RWPE2 (cell line): Measurements from ENCODE around the gene CXXC1.

Experiments used
- ATAC-seq: fragments of 200-7000 bp; cut with Tn5 transposase; 3 replicates; pipeline ENCODE4 v1.9.1; 2021; ENCODE audit warnings: low read depth
- DNase-seq: peaks from one replicate; pipeline ENCODE4 v3.0.0-alpha.2; 2020; ENCODE audit warnings: low spot score
- H3K27ac ChIP-seq: fragments of 450-650 bp; 2 replicates; pipeline ENCODE4 v1.5.1; 2017; ENCODE audit warnings: mild to moderate bottlenecking; ENCODE audit not compliant: poor library complexity, severe bottlenecking
- H3K27me3 ChIP-seq: fragments of 250-450 bp; sonication (Bioruptor Pico); 2 replicates; pipeline ENCODE4 v1.5.1; 2021; ENCODE audit warnings: mild to moderate bottlenecking, moderate library complexity; ENCODE audit not compliant: insufficient read depth, poor library complexity, severe bottlenecking
- H3K36me3 ChIP-seq: fragments of 250-450 bp; sonication (Bioruptor Pico); 2 replicates; pipeline ENCODE4 v1.5.1; 2020; ENCODE audit warnings: low read depth, mild to moderate bottlenecking, moderate library complexity
- H3K4me1 ChIP-seq: fragments of 250-450 bp; sonication (Bioruptor Pico); 2 replicates; pipeline ENCODE4 v1.5.1; 2021; ENCODE audit warnings: mild to moderate bottlenecking, moderate library complexity; ENCODE audit not compliant: insufficient read depth, poor library complexity, severe bottlenecking
- H3K4me3 ChIP-seq: fragments of 250-450 bp; sonication (Bioruptor Pico); 2 replicates; pipeline ENCODE4 v1.5.1; 2021; ENCODE audit warnings: mild to moderate bottlenecking, moderate library complexity; ENCODE audit not compliant: severe bottlenecking
- H3K9me3 ChIP-seq: fragments of 250-450 bp; sonication (Bioruptor Pico); 2 replicates; pipeline ENCODE4 v1.5.1; 2021; ENCODE audit warnings: mild to moderate bottlenecking, moderate library complexity; ENCODE audit not compliant: severe bottlenecking
- CTCF ChIP-seq: fragments of 450-650 bp; IDR thresholded peaks from one replicate; pipeline ENCODE4 v1.5.1; 2017; ENCODE audit warnings: mild to moderate bottlenecking, moderate library complexity; ENCODE audit not compliant: poor library complexity, severe bottlenecking

Gene CXXC1

GRCh38 chr18:50272568-50272967 is 14.9 kb downstream of the CXXC1 start:
- no peaks in the 10 kb centered on the region for H3K27me3 ChIP-seq
- no peak for ATAC-seq
- no peak for DNase-seq
- no peak overlapping the region for H3K27ac ChIP-seq
- no peaks in the 10 kb centered on the region for H3K9me3 ChIP-seq
- peaks cover 3% of the 10 kb centered on the region for H3K4me1 ChIP-seq
- no peak for TF ChIP-seq CTCF
- H3K4me3 ChIP-seq = no peak overlapping the region
- H3K36me3 ChIP-seq = peaks cover 85% of the 10 kb centered on the region

- no peak overlapping the region for H3K4me3 ChIP-seq
- no peaks in the 10 kb centered on the region for H3K4me1 ChIP-seq
- TF ChIP-seq CTCF = peak; percentile 45
- no peaks in the 10 kb centered on the region for H3K9me3 ChIP-seq
- ATAC-seq (peak; percentile 32; the same call in 1 of the 3 replicates), DNase-seq (no peak)
- peaks cover 44% of the 10 kb centered on the region for H3K36me3 ChIP-seq
- no peak overlapping the region for H3K27ac ChIP-seq
- no peaks in the 10 kb centered on the region for H3K27me3 ChIP-seq
Measured at GRCh38 chr18:50268022-50268747, 19.3 kb downstream of the CXXC1 start.

- DNase-seq = peak; percentile 84
- peak within 1 kb of the TSS; percentile 2 for H3K27ac ChIP-seq
- peak within 1 kb of the TSS; percentile 55 for H3K4me3 ChIP-seq
- peak; percentile 98 for ATAC-seq
- peaks cover 26% of the 10 kb centered on the region for H3K36me3 ChIP-seq
- no peaks in the 10 kb centered on the region for H3K27me3 ChIP-seq
- TF ChIP-seq CTCF = no peak
- H3K4me1 ChIP-seq = no peaks in the 10 kb centered on the region
- no peaks in the 10 kb centered on the region for H3K9me3 ChIP-seq
Measured at GRCh38 chr18:50266248-50266704, 21.2 kb downstream of the CXXC1 start, which contains the start of gene CFAP53. CFAP53 (minus strand) TSS chr18:50266495; CDS start chr18:50266404, 91 bp downstream.

- Histone ChIP-seq H3K27me3 (no peaks in the 10 kb centered on the region), H3K4me1 (no peaks in the 10 kb centered on the region), H3K27ac (no peak overlapping the region), H3K4me3 (no peak overlapping the region), H3K9me3 (no peaks in the 10 kb centered on the region), H3K36me3 (peaks cover 3% of the 10 kb centered on the region; the same call in 1 of the 2 replicates)
- no peak for DNase-seq
- TF ChIP-seq CTCF = no peak
- ATAC-seq = no peak
Measured at GRCh38 chr18:50262977-50263376, 24.5 kb downstream of the CXXC1 start.

GRCh38 chr18:50250935-50251334 is 36.6 kb downstream of the CXXC1 start:
- no peak for TF ChIP-seq CTCF

More at GRCh38 chr18:50250935-50251334, 36.6 kb downstream of the CXXC1 start:
- H3K9me3 ChIP-seq = no peaks in the 10 kb centered on the region
- no peaks in the 10 kb centered on the region for H3K27me3 ChIP-seq
- H3K4me1 ChIP-seq = no peaks in the 10 kb centered on the region
- ATAC-seq (no peak), DNase-seq (no peak)
- no peak overlapping the region for H3K4me3 ChIP-seq
- no peaks in the 10 kb centered on the region for H3K36me3 ChIP-seq
- no peak overlapping the region for H3K27ac ChIP-seq
